Activated CD8-positive, alpha-beta memory T cell treated with anti-CD3 and anti-CD28 coated beads for 24 hours (primary cell): ENCODE results near the gene RASA3.
A peak's percentile ranks its signal among the peaks of the same experiment; 100 is the strongest.

Experiments used
- DNase-seq: peaks from one replicate; pipeline ENCODE4 v3.0.0-alpha.2; 2020

The RASA3 gene

DNA sequence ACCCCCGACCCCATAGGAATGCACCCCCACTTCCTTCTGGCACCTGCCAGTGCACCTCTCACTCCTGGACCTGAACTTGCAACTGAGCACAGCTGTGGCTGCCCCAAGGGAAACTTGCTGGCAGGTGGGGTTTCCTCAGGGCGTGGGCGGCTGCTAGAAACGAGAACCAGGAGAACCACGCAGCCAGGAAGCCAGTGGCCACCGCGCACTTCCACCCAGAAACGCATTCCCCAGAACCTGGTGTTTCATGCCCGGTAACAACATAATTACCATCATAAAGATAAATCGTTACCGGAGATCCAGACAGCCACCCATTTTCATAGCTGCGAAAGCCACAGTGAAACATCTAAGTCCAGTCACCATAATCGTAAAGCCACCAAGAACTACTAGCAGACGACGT, 83.4 kb downstream of the RASA3 start:
- DNase-seq: peak; percentile 81

DNA sequence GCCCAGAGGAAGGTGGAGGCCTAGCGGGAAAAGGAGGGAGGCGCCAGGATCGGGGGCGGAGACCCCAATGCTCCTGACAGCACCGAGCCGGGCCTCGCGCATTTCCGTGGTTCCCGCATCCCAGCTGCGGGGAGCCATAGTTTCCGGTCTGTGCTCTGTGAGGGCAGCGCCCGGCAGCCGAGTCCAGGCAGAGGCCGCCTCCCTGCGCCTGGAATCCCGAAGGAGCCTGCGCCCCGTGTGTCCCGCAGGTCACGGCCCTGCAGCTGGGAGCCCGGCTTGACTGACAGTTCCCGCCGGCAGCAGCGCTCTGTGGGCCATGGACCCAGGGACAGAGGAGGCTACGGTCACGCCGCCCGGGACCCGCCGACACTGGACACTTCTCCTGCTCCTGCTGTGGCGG, 84.0 kb downstream of the RASA3 start:
- no peak for DNase-seq

DNA sequence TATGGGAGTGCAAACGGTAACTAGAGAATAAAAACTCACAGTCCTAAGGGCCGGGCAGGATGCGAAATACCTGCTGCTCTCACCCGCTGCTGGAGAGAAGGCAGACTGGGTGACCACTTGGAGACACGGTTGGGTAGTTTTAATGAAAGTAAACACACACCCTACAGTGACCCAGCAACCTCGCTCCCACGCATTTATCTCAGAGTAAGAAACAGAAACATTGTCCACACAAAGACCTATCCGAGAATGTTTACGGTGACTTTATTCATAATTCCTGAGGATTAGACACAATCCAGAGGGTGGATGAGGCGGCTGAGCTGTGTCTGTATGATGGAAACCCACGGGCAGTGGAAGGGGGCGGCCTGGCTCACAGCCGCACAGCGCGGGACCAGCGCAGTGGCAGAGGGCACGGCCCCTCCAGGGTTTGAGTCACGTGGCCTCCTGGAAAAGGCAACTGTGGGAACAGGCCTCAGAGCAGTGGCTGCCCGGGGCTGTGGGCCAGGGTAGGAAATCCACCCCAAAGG, 85.0 kb downstream of the RASA3 start:
- no peak for DNase-seq

DNA sequence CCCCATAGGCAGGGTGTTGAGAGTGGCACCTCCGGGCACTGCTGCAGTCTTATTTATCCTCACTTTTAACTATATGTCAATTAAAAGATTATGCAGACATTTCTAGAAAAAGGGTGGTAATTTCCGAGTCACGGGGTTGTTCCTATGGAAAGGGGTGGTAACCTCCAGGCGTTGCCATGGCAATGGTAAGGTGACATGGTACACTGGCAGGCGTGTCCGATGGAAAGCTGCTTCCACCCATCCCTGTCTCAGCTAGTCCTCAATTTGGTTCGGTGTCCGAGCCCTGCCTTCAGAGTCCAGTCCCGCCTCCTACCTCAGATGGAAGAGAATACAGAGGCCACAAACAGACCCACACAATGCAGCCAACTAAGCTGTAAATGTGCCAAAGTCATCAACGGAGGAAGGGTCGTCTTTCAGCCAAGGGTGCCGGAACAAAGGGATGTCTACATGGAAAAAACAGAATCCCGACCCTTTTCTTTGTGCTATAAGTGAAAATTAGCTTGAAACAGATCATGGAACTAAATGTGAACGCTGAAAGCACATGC, 85.9 kb downstream of the RASA3 start:
- DNase-seq: no peak

DNA sequence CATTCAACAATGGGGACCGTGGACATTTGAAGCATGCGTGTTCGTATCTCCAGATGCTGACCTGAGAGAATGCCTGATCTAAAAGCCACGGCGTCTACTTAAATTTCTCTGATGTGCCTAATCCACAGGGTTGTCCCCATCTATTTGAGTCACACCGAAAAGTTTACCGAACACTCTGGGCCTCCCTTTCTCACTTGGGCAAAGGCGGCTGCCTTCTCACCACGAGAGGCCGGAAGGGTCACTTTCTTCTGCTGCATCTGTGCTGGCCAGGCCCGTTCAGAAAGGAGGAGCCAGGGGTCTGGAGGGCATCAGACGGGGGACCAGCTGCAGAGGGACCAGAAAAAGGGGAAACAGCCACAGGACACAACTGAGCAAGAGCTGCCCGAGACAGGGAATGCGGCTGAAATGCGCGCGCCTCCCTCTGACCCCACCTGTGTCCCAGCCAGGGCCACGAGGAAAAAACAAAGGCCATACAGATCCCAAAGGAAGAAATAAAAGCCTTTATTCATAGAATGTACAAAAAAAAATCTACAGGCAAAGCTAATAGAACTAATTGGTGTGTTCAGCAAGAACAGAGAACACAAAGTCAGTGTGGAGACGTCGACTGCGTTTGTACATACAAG, 87.2 kb downstream of the RASA3 start:
- DNase-seq: no peak

DNA sequence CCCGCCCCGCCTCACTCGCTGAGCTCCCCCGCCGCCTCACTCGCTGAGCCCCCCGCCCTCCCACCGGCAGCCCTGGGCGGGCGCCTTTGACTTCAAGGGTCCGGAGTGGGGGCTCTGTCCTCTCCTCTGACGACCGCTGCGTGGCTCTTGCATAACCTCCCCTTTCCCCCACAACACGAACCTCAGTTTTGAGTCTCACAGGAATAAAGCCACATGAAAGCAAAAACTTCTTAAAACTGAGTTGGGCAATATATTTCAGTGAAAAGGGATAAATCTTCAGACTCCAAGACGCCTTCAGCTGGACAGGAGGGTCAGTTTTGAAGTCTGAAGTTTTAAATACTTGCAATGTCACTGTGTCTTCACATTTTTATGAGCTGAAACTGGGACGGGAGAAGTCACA, 87.9 kb downstream of the RASA3 start:
- no peak for DNase-seq

DNA sequence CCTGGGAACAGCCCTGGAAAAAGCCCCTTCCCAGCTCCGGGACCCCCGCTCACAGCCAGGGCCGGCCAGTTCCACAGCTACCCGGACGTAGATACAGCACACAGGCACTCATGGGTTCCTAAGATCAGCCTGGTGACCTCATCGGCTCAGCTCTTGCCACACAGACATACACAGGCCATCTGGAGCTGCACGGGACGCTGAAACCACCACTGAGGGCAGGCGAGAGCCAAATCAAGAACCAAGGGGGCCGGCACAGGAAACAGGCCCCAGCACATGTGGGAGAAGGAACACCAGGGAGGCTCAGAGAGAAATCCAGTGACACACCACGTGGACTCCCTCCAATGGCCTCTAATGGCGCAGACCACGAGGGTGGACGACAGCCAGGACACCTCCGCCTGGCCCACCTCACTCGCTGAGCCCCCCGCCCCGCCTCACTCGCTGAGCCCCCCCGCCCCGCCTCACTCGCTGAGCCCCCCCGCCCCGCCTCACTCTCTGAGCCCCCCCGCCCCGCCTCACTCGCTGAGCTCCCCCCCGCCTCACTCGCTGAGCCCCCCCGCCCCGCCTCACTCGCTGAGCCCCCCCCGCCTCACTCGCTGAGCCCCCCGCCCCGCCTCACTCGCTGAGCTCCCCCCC, 88.9 kb downstream of the RASA3 start:
- DNase-seq: no peak

DNA sequence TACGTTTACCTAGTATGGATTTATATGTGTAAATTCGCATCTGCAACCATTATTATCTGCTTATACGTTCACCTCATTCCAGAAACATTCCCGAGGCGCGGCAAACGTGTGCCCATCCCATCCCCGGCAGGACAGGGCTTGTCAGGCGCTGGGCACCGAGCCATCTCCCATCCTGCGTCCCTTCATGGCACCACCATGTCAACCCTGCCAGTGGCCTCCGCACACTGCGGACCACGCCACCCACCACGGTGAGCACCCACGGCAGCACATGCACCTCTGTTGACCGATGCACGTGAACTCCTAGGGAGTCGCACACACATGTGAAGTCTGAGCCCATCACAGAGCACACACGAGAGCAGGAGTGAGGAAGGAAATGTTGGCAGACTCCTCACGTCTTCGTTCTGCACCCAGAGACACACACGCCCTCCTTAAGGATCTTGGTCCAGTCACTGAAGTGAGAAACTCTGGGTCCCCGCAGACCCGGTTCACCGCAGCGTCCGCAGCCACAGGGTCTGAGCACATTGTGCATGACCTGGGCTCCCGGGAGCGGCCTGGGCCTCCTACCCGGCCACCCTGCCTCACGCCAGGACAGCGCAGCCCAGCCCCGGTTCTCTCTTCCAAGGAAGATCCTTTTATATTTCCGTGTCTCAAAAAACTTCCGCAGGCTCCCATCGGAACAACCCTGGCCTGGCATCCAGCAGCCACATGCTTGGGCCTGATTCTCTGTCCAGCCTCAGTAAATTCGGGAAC, 90.2 kb downstream of the RASA3 start:
- no peak for DNase-seq

DNA sequence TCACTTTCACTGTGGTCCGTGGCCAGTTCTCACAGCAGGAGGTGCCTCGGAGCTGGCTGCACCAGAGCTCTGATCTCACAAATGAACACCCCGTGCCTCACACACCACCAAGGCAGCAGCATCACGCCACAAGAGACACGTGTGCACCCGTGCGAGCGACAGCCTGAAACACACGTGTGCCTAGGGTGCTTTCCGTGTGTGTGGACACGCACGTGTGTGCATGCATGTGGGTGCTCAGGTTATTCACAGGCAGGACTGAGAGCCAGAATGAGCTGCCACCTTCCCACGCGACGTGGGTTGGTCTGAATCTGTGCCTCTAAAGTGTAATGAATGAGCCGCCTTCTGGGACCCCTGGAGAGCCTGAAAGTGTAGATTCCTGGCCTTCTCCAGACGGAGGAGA, 90.9 kb downstream of the RASA3 start:
- DNase-seq: no peak

DNA sequence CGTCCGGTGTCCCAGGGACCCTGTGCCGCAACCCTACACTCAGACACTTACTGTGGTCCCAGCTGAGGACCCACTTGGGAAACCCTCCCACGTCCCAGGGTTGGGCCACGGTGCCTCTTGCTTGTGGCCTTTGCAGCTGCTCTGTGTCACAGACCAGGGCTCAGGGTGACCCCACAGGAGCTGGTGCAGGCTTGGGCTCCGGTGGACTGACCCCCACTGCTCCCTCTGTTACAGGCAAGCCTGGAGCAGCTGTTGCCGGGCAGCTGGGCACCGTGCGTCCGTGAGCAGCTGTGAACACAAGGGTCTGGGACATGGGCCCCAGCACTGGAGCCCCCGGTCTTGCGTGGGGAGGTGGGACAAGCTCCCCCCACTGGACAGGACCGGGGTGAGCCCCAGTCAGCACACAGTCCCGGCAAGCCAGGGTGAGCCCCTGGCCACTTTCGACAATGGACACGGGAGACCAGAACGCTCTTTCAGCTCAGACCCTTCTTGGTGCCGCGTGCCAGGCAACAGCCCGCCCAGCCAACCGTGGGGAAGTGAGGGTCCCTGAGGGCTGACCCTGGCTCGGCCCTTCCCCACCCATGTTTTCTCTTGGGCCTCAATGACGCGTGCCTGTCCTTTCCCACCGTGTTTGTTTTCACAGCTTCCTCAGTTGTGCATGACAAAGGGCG, 92.8 kb downstream of the RASA3 start:
- no peak for DNase-seq

DNA sequence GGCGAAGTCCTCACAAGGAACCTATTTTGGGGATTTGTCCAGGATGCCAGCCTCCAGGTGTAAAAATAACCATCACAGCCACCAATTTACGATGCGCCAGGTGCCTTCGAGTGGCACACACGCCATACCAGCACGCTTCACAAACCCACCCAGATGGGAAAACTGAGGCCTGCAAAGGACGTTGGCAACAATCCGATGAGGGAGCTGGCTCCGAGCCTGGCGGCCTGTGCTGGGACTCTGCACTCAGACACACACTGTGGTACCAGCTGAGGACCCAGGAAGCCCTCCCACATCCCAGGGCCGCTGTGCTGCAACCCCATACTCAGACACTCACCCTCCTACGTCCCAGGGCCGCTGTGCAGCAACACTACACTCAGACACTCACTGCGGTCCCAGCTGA, 93.5 kb downstream of the RASA3 start:
- no peak for DNase-seq

DNA sequence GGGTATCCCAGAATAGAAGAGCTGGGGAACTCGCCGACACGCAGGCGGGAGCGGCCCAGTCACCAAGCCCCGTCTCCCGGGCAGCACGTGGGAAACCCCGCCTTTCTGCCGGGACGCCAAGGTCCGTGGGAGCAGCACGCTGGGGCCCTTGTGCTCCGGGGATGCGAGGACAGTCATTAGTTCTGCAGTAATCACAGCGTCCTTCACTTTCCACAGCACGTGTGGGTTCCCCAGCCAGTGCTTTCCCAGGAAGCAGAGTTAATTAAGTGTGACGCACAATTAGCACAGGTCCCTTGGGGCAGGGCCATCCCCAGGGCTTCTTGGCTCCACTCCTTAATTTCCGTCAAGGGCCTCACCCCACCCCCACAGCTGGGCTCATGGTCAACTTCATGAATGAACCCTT, 94.2 kb downstream of the RASA3 start:
- no peak for DNase-seq

DNA sequence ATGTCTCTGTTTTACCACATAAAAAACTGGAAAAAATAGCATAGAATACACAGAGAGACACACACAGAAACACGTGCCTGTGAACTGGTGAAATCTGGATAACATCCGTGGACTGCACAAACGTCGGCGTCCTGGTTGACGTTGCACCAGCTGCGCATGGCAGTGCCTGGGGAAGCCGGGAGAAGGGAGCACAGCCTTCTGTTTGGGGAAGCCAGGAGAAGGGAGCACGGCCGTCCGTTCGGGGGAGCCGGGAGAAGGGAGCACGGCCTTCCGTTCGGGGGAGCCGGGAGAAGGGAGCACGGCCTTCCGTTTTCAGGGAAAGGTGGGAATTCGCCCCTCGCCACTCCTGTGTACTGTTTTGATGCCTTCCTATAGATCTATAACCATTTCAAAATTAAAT, 94.7 kb downstream of the RASA3 start:
- DNase-seq: no peak

DNA sequence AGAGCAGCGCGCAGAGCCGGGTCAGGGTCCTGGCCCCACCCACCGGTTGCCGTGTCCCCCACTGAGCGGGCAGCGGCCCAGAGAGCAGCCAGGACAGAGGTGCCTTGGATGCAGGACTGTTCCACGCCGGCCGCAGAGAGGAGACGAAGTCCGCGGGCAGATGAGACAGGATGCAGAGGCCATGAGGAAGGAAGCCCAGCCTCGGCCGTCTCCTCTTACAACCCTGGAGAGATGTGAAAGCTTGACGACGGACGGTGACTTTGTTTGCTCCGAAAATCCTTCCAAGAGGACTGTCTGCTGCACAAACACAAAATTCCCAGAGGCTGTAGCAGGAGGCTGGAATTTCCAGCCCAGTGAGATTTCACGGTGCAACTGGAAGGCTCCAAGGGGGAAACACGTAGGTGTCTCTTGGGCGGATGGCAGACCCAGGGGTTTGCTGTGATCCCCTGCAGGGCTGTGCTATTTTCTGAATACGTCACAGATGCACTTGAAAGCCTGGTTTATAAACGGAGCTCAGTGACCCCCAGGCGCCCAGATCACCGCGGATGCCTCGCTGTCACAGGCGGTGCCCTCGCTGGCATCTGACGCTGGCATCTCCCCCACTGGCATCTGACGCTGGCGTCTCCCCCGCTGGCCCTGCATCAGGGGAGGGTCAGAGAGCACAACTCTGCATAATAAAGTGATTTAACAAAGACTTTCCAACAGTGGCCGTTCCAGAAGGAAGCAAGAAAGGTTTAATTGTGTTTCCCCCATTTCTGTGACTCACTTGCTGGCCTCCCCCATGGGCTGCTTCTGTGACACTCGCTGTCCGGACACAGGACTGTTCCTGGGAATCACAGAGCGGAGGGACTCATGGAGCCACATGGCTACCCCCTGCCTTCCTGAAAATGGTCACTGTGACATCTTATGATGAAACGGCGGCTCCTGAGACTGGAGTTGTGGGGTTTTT, 96.6 kb downstream of the RASA3 start:
- no peak for DNase-seq

DNA sequence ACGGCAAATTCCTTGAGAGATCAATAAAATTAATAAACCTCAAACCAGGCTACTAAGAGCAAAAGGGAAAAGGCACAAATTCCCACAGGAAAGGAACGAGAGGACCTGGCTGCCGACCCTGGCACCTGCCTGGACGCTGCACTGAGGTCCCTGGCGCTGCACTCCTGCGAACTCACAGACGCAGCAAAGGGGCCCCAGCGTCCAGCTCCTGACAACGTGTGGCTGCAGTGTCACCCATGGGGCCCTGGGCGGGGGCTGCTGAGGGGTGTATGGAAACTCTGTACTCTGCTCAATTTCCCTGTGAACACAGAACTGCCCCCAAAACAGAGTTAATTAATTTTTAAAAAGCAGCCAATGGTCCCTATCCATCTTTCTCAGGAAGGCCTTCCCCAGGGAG, 97.2 kb downstream of the RASA3 start:
- DNase-seq: no peak

DNA sequence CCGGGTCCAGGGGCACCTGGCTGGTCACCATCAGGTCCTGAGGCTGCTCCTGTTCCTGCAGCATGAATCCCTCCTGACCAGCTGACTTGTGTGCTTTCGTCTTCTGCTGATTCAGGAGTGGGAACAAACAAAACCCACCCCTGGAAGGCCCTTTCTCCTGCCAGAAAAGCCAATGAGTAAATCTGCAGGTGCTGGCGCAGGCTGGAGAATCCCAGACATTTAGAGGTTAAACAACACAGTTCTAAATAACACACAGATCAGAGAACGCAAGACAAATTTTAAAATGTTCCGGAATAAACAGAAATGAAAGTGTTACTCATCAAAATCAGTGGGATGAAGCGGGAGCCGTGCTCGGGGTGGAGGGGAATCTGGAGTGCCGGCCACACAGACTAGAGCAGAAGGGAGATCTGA, 97.9 kb downstream of the RASA3 start:
- no peak for DNase-seq

DNA sequence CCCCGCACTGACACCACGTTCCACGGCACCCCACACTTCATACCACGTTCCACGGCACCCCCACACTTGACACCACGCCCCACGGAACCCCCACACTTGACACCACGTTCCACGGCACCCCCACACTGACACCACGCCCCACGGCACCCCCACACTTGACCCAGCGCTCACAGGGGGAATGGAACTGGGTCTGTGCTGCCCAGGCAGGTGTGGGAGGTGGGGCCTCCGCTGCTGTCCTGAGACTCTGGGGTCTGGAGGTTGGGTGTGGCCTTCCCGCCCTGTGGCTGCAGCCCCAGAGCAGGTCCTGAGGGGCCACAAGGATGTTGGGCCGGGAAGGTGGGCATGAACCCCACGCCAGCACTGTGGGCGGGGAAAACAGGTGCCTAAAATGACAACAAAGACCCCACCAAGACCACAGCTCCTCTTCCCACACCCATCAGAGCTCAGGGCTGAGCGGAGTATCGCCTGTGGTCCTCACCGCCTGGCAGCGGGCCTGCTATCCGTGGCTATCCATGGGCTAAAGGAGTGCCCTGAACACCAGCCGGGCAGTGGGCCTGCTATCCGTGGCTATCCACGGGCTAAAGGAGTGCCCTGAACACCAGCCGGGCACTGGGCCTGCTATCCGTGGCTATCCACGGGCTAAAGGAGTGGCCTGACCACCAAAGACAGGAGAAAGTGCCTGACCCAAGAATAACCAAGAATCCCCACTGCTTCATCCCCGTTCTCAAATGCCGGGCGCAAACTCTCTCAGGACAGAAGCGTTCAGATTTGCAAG, 98.7 kb downstream of the RASA3 start:
- DNase-seq: no peak

DNA sequence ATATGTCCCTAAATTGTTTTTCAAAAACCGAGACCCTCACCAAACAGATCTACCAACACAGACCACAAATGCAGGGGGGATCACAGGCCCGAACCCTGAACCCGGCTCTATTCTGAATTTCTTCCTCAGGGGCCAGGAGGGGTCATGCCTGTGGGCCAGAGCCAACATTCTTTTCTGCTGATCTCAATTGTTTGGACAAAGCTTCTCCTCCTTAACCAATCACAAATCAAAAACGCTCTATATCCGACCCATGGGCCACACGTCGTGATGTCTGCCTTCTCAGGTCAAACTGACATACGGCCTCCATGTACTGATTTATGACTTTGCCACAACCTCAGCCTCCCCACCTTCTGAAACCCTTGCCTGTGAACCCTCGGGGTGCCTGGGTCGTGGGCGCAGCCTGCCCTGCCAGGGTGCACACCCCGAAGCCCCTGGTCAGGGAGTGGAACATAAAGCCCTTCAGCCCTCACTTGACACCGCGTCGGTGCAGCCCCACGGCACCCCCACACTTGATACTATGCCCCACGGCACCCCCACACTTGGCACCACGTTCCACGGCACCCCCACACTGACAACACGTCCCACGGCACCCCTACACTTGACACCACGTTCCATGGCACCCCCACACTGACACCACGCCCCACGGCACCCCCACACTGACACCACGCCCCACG, 100.2 kb downstream of the RASA3 start:
- DNase-seq: no peak

DNA sequence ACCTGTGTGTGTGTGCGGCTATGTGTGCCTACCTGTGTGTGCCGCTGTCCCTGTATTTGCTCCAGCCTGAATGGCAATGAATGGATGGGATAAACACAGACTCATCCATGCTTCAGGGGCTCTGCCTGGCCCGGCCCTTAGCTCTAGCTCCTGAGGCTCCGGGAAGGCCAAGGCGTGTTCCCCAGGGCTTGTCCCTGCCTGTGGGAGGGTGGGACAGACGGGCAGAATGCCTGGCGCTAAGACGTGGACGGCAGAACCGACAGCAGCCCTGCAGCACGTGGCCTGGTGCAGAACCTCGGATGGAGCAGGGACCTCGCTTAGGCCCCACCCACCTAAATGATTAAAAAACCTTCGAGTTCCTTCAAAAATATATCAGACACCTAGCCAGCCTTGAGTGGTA, 100.8 kb downstream of the RASA3 start:
- DNase-seq: no peak
